A549 (cell line): ENCODE measurements around the gene MAPK6.

Experiments used
- BHLHE40 ChIP-seq: IDR thresholded peaks from 2 replicates; pipeline ENCODE4 v1.6.1; 2012; ENCODE audit warnings: low read depth, low read length, inconsistent platforms
- FOXS1 ChIP-seq: fragments of 250-450 bp; sonication (Bioruptor Pico); IDR thresholded peaks from 2 replicates; pipeline ENCODE4 v1.5.0; 2020; ENCODE audit warnings: mild to moderate bottlenecking, moderate library complexity
- JUN ChIP-seq, 2 experiments: fragments of >200 bp; sonication (Bioruptor Twin); formaldehyde crosslinking; IDR thresholded peaks; 2 replicates in 1 of 2; 3 replicates in 1 of 2; pipeline ENCODE4 v1.6.1; 2016 to 2017
- KDM1A ChIP-seq: fragments of 200-600 bp; sonication (generic); IDR thresholded peaks from 2 replicates; pipeline ENCODE4 v1.6.1; 2016; ENCODE audit warnings: low read depth, mild to moderate bottlenecking
- NPAS2 ChIP-seq: fragments of 250-450 bp; sonication (Bioruptor Pico); IDR thresholded peaks from 2 replicates; pipeline ENCODE4 v1.8.0; 2022; ENCODE audit warnings: mild to moderate bottlenecking, moderate library complexity, borderline replicate concordance
- NR3C1 ChIP-seq: fragments of >200 bp; sonication (Bioruptor Twin); formaldehyde crosslinking; IDR thresholded peaks from 3 replicates; pipeline ENCODE4 v1.6.1; 2017
- POLR2A ChIP-seq: IDR thresholded peaks from 2 replicates; pipeline ENCODE4 v1.6.1; 2012; ENCODE audit warnings: mild to moderate bottlenecking, low read length
- RAD21 ChIP-seq, 2 experiments: fragments of >200 bp in 1 of 2; sonication (Bioruptor Twin) in 1 of 2; formaldehyde crosslinking in 1 of 2; IDR thresholded peaks in 1 of 2; conservative IDR thresholded peaks in 1 of 2; 2 replicates in 1 of 2; 3 replicates in 1 of 2; pipeline ENCODE4 v1.6.1; 2012 to 2018; ENCODE audit warnings: inconsistent platforms in 1 of 2
- ZFP36 ChIP-seq: fragments of 450-650 bp; IDR thresholded peaks from 2 replicates; pipeline ENCODE4 v1.6.1; 2014; ENCODE audit warnings: borderline replicate concordance; ENCODE audit not compliant: partially characterized antibody
- TF ChIP-seq, protein P1 (sequence below): fragments of >200 bp; sonication (Bioruptor Twin); formaldehyde crosslinking; IDR thresholded peaks from 3 replicates; pipeline ENCODE4 v1.5.1; 2016
- TF ChIP-seq, protein P2 (sequence below): IDR thresholded peaks from 2 replicates; pipeline ENCODE4 v1.6.1; 2012
- TF ChIP-seq, protein P3 (sequence below): fragments of 150-350 bp; IDR thresholded peaks from 2 replicates; pipeline ENCODE4 v1.6.1; 2014; ENCODE audit warnings: low read depth, mild to moderate bottlenecking, low read length

DNA sequence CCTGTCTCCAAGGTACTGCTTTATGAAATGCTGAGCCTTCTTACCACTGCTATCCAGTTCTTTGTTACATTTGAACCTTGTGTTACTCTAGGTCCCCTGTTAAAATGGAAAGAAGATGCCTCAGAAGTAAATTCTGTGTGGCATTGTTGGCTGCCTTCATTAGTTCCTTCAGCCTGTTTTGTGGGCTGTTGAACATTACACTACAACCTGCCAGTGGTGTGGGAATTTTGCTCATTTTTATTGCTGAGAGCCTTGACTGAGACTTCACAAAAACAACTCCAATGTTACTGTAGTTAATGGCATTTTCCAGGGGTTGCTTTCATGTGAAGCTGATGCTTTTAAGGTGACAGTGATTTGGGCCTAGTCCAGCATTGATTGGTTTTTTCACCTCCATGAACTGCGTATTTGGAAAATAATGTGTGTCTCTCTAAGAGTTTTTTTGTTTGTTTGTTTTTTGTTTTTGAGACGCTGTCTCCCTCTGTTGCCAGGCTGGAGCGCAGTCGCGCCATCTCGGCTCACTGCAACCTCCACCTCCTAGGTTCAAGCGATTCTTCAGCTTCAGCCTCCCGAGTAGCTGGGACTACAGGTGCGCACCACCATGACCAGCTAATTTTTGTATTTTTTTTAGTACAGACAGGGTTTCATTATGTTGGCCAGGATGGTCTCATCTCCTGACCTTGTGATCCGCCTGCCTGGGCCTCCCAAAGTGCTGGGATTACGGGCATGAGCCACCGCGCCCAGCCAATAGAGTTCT lies 4.3 kb downstream of the MAPK6 start:
- TF ChIP-seq FOXS1 (CRISPR knock-in tag) (no peak), POLR2A (no peak), KDM1A (no peak), RAD21 (conservative IDR thresholded peaks at IDR 0.05 in 1 of 2, IDR thresholded peaks at IDR 0.05 in 1 of 2) (peak; percentile 22 to 29; a peak in 1 of 5 replicates), BHLHE40 (no peak), ZFP36 (no peak), JUN (IDR thresholded peaks at IDR 0.05) (no peak), NR3C1 (no peak), NPAS2 (CRISPR knock-in tag) (no peak)
- TF ChIP-seq, protein P1, sequence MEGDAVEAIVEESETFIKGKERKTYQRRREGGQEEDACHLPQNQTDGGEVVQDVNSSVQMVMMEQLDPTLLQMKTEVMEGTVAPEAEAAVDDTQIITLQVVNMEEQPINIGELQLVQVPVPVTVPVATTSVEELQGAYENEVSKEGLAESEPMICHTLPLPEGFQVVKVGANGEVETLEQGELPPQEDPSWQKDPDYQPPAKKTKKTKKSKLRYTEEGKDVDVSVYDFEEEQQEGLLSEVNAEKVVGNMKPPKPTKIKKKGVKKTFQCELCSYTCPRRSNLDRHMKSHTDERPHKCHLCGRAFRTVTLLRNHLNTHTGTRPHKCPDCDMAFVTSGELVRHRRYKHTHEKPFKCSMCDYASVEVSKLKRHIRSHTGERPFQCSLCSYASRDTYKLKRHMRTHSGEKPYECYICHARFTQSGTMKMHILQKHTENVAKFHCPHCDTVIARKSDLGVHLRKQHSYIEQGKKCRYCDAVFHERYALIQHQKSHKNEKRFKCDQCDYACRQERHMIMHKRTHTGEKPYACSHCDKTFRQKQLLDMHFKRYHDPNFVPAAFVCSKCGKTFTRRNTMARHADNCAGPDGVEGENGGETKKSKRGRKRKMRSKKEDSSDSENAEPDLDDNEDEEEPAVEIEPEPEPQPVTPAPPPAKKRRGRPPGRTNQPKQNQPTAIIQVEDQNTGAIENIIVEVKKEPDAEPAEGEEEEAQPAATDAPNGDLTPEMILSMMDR, result no peak; the same call in 2 of the 3 replicates
- TF ChIP-seq, protein P2, sequence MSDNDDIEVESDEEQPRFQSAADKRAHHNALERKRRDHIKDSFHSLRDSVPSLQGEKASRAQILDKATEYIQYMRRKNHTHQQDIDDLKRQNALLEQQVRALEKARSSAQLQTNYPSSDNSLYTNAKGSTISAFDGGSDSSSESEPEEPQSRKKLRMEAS, result no peak
- TF ChIP-seq, protein P3, sequence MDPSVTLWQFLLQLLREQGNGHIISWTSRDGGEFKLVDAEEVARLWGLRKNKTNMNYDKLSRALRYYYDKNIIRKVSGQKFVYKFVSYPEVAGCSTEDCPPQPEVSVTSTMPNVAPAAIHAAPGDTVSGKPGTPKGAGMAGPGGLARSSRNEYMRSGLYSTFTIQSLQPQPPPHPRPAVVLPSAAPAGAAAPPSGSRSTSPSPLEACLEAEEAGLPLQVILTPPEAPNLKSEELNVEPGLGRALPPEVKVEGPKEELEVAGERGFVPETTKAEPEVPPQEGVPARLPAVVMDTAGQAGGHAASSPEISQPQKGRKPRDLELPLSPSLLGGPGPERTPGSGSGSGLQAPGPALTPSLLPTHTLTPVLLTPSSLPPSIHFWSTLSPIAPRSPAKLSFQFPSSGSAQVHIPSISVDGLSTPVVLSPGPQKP, result no peak
